Fibroblast of mammary gland (primary cell): ENCODE data around the gene TBC1D10B.

Experiments
- DNase-seq: peaks from one replicate; pipeline ENCODE4 v3.0.0-alpha.2; 2010; ENCODE audit warnings: low read depth
- H3K4me3 ChIP-seq: 2 replicates; pipeline ENCODE4 v1.5.1; 2011; ENCODE audit warnings: low read depth, mild to moderate bottlenecking, low read length, moderate library complexity; ENCODE audit not compliant: control insufficient read depth
- TF ChIP-seq, protein P1 (sequence below): conservative IDR thresholded peaks from 2 replicates; pipeline ENCODE4 v1.5.1; 2011; ENCODE audit warnings: low read depth, low read length, inconsistent platforms; ENCODE audit not compliant: control insufficient read depth, insufficient read depth

TBC1D10B gene

DNA sequence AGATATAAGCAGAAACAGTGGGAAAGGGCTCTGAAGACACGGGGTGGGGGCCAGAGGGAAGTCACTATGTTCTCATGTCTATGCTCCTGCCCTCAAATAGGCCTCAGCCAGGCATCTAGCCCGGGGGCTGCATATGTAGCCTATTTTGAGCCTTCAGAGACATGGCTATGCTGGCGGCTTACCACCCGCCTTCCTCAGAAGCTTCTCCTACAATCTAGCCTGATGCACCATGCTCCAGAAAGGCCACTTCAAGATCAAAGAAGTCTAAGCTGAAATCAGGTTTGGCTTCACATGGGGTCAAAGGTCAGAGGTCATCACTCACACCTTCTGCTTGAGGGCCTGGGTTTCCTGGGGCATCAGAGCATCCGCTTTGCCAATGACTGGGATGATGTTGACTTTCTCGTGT is 10.5 kb upstream of the TBC1D10B start:
- TF ChIP-seq, protein P1, sequence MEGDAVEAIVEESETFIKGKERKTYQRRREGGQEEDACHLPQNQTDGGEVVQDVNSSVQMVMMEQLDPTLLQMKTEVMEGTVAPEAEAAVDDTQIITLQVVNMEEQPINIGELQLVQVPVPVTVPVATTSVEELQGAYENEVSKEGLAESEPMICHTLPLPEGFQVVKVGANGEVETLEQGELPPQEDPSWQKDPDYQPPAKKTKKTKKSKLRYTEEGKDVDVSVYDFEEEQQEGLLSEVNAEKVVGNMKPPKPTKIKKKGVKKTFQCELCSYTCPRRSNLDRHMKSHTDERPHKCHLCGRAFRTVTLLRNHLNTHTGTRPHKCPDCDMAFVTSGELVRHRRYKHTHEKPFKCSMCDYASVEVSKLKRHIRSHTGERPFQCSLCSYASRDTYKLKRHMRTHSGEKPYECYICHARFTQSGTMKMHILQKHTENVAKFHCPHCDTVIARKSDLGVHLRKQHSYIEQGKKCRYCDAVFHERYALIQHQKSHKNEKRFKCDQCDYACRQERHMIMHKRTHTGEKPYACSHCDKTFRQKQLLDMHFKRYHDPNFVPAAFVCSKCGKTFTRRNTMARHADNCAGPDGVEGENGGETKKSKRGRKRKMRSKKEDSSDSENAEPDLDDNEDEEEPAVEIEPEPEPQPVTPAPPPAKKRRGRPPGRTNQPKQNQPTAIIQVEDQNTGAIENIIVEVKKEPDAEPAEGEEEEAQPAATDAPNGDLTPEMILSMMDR, result no peak
- no peak overlapping the region for H3K4me3 ChIP-seq
- DNase-seq, result no peak

DNA sequence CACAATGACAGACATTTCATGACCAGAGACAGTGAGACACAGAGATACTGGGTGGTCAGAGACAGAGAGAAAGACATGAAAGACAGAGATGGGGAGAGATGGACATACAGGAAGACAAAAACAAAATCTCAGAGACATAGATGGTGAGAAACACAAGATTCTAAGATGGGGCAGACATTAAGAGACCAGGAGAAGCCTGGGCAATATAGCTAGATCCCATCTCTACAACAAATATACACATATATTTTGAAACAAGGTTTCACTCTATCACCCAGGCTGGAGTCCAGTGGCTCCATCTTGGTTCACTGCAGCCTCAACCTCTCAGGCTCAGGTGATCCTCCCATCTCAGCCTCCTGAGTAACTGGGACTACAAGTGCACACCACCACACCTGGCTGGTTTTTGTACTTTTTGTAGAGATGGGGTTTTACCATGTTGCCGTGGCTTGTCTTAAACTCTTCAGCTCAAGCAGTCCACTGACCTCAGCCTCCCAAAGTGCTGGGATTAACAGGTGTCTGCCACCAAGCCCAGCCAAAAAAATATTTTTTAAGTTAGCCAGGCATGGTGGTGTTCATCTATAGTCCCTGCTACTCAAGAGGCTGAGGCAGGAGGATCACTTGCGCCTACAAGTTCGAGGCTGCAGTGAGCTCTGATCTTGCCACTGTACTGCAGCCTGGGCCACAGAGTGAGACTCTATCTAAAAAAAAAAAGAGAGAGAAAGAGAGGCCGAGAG is 9.9 kb upstream of the TBC1D10B start:
- H3K4me3 ChIP-seq, result no peak overlapping the region
- TF ChIP-seq, protein P1, result no peak
- no peak for DNase-seq

DNA sequence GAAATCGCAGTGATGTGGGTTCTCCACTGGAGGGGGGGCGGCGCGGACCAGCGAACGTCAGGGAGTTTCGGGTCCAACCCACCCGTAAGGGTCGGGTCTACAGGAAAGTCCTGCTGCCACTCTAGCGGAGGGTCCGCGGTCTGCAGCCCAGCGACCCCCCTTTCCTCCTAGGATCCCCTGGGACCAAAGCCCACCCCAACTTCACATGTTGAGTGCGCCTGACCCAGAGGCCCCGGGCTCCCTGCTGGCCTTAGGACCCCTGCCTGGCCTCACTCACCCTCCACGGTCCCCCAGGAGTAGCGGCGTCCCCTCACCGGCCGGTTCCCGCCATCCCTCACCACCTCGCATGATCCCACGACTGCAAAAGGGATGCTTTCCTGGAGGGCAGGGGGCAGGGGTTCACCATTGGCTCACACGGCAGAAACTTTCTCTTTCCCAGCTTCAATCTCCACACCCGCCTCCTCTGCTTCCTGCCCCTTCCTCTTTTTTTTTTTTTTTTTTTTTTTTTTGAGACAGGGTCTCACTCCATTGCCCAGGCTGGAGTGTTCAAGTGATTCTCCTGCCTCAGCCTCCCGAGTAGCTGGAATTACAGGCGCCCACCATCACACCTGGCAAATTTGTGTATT is 9.0 kb upstream of the TBC1D10B start:
- peak overlapping the region; percentile 77 for H3K4me3 ChIP-seq
- DNase-seq, result no peak
- TF ChIP-seq, protein P1, result no peak

DNA sequence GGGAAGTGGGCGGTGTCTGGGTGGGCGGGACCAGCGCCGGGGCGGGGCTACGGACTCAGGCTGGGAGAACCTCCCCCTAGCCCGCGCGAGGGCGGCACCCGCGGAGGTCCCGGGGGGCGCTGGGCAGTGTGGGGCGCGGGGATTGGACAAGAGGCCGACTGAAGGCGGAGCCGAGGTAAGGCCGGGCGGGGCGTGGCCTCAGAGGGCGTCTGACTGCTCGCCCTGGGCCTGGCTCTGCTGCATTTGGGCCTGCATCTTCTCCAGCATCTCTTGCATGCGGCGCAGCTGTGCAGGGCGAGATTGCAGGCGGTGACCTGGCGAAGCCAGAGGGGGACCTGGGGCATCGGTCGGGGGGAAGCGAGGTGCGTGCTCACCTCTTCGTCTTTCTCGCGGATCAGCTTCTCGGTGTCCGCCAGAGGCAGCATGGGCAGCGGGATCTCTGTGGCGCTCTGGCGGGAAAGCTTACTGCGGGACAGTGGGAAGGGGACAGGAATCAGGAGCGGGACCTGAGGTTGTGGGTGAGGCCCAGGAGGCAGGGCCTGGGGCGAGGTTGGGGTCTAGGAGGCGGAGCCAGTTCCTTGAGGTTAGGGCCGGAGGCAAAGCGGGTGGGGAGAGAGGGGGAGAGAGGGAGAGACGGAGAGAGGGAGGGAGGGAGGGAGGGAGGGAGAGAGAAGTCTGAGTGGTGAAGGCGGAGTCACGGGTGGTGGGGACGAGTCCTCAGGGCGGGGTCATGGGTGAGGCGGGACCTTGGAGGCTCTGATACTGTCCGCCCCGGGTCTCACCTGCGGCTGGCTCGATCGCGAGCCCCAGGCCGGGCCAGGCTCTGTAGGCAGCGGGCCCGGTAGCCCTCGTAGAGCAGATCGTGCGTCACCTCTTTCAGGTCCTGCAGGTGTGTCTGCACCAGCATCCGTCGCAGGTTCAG is 8.2 kb upstream of the TBC1D10B start:
- DNase-seq, result peak; percentile 95
- H3K4me3 ChIP-seq, result peak overlapping the region; percentile 77
- TF ChIP-seq, protein P1, result peak; percentile 14

DNA sequence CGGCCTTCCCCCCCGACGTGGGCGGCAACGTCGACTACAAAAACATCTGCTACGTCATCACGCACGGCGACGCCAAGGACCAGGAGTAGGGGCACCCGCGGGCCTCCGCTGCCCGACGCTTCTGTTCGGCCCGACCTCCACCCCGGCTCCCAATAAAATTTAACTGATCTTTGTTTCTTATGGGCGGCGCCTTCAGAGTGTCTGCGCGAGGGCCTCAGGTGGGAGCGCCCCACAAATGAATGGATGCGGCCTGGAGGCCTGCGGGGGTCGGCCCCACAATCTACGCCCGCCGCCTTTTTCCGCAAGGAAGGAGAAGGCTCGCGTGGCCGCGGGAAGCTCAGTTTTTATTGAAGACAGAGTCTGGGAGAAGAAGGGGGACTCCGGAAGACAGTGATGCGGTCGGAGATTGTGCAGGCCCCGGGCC is 7.5 kb upstream of the TBC1D10B start:
- peak; percentile 89 for DNase-seq
- peak overlapping the region; percentile 58 for H3K4me3 ChIP-seq
- TF ChIP-seq, protein P1, result no peak

DNA sequence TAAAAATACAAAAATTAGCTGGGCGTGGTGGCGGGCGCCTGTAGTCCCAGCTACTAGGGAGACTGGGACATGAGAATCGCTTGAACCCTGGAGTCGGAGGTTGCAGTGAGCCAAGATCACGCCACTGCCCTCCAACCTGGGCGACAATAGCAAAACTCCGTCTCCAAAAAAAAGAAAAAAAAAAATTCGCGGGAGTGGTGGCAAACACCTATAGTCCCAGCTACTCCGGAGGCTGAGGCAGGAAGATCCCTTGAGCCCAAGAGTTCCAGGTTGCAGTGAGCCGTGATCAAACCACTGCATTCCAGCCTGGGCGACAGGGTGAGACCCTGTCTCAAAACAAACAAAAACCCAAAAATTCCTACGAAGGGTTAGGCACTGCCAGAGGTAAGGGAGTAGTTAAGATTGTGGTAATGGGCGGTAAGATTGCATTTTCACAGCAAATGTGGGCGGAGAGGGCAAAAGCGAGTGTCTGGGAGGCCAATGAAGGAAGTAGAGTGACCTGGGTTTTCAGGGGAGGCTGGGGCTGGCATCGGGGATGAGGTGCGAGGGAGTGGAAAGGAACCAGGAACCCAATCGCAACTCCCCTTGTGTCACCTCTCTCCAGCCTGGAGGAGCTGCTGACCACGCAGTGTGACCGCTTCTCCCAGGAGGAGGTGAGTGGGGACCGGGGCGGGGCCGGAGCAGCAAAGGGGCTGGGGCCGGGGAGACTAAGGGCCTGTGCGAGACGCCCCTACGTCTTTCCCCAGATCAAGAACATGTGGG is 6.9 kb upstream of the TBC1D10B start:
- H3K4me3 ChIP-seq, result peak overlapping the region; percentile 58
- no peak for DNase-seq
- TF ChIP-seq, protein P1, result no peak
